ENCODE measurements around the gene ROBO4. TPM values are rescaled to one million over a fixed set of nuclear protein-coding genes. Genes with fewer than 3 reads are reported as not detected.

ROBO4 gene
- total RNA-seq (ENCODE audit: low replicate concordance), result 0.35 and 0.53 TPM in 2 replicates

GRCh38 chr11:124897674-124898262, at the start of gene ROBO4:
ROBO4 (minus strand) TSS chr11:124897865; CDS start chr11:124897795, 70 bp downstream.

DNA sequence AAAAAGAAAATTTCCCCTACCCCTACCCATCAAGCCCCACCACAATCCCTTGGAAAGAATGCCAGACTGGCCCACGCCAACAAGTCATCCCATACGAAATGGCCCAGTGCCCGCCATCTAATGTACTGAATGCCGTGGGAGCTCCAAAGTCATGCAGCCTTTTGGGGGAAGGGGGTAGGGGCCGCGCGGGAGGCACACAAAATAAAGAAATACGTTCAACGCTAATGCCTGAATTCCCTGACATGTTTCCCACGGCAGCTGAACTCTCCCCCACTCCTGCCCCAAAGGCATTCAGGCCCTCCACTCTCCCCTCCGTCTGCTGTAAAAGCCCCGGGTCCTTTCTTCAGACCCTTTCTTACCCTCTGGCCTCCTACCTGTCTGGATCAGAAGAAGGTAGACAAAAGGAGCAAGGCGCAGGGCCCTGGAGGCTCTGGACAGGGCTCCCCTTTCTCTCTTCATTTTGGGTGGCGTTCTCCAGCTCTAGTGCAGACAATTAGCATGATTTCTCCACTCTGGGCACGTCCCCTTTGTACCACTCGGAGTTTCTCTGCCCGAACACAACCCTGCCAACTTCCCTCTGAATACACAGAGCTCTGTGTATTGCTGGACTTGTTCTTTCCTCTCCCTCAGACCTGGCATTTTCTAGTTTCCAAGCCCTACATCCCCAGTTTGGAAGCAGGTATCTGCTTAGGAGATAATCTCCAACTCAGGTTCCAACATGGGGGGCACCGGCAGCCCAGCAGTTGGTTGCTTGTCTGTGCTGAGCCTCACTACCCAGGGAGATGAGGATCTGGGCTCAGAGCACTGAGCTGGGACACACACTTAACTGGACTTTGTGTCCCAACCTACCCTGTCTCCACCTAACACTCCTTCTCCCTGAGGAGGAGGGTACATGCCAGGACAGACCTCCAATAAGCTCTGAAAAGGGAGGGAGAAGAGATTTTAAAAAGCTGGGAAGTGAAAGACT, 38.2 kb upstream of the ROBO4 start, which contains the start of gene HEPACAM:
TSS of gene HEPACAM (minus strand) at position 500 of the 967 bp plus-strand sequence. CDS start at position 459, 41 bp downstream.

DNA sequence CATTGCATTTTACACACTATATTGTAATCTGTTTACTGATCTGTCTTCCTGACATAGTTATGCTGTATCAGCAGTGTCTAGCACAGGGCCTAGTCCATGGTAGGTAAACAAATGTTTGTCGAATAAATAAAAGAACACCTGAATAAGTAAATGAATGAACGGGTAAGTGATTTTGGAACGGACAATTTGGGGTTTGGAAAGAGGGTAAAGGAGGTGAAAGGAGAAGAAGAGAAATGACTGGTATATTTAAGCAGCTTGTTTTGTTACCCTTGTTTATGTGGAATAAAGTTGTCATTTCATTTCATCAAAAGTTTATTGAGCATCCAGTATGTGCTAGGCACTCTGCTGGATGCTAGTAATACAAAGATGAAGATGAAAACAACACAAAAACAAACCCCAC, 21.3 kb upstream of the ROBO4 start, which contains the start of gene HEPN1:
TSS of gene HEPN1 (plus strand) at position 301 of the 400 bp plus-strand sequence.

GRCh38 chr11:124865181-124865901, 32.3 kb downstream of the ROBO4 start, which contains the start of gene ROBO3:
ROBO3 (plus strand) TSS chr11:124865432; CDS start chr11:124865578, 146 bp downstream.

Other genes with a start within 250 kb of the ROBO4 start
- 12.5 and 20.1 TPM in 2 replicates for gene SIAE, start 224.1 kb downstream of the ROBO4 start, total RNA-seq (ENCODE audit: low replicate concordance)
- gene SPA17, start 224.0 kb downstream of the ROBO4 start, total RNA-seq (ENCODE audit: low replicate concordance), result 7.8 and 10.1 TPM in 2 replicates
- 0.30 and 0.47 TPM in 2 replicates for gene NRGN, start 157.9 kb downstream of the ROBO4 start, total RNA-seq (ENCODE audit: low replicate concordance)
- gene VSIG2, start 145.6 kb downstream of the ROBO4 start, total RNA-seq (ENCODE audit: low replicate concordance), result not detected in 2 replicates
- 0.23 and 3.8 TPM in 2 replicates for gene ESAM, start 135.6 kb downstream of the ROBO4 start, total RNA-seq (ENCODE audit: low replicate concordance)
- gene MSANTD2, start 97.5 kb downstream of the ROBO4 start, total RNA-seq (ENCODE audit: low replicate concordance), result 2.9 and 6.5 TPM in 2 replicates
- 2.9 and 19.0 TPM in 2 replicates for gene ROBO3, start 32.4 kb downstream of the ROBO4 start, total RNA-seq (ENCODE audit: low replicate concordance)
- 0.08 TPM in 1 of 2 replicates, not detected in the other for gene HEPN1, start 21.4 kb upstream of the ROBO4 start, total RNA-seq (ENCODE audit: low replicate concordance)
- not detected in 2 replicates for gene HEPACAM, start 38.2 kb upstream of the ROBO4 start, total RNA-seq (ENCODE audit: low replicate concordance)
- gene CCDC15, start 56.3 kb upstream of the ROBO4 start, total RNA-seq (ENCODE audit: low replicate concordance), result 0.23 and 0.90 TPM in 2 replicates
- gene SLC37A2, start 165.4 kb upstream of the ROBO4 start, total RNA-seq (ENCODE audit: low replicate concordance), result 0.30 and 0.35 TPM in 2 replicates
- gene TMEM218, start 213.8 kb upstream of the ROBO4 start, total RNA-seq (ENCODE audit: low replicate concordance), result 14.0 and 23.8 TPM in 2 replicates

Data from smooth muscle cell of the coronary artery (primary cell).